Stimulated activated CD4-positive, alpha-beta T cell treated with anti-CD3 and anti-CD28 coated beads, Interleukin-2, amount 100 ng/mL, for 48 hours (primary cell): ENCODE measurements around the gene SMPD2.

Experiments
- DNase-seq, 2 donors: peaks; one replicate each; pipeline ENCODE4 v3.0.0-alpha.2; 2020

SMPD2 gene

GRCh38 chr6:109486068-109486467 lies 45.5 kb downstream of the SMPD2 start:
- DNase-seq: no peak

GRCh38 chr6:109488001-109488400 lies 47.5 kb downstream of the SMPD2 start:
- no peak for DNase-seq

GRCh38 chr6:109490713-109491112 lies 50.2 kb downstream of the SMPD2 start:
- DNase-seq: no peak

- DNase-seq: no peak
These were observed 50.8 kb downstream of the SMPD2 start for GRCh38 chr6:109491207-109491938.
